Measurements from ENCODE around the gene IGSF21.

The IGSF21 gene

DNA sequence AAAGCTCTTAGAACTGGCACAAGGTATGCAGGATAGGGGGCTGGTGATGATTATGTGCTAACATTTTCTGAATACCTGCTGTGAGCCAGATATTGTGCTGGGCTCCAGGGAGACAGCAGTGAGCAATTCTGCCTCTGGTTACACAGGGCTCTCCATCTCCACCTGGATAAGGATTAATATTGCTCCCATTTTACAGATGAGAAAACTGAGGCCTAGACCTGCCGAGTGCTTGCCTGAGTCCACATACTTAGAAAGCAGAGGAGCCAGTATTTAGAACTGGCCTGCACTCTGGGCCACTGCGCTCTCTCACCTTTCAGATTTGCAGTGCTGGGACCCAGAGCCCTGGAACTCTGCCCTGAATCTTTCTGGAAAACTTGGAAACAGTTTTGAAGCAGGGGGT lies 205.9 kb downstream of the IGSF21 start:
- no peak for DNase-seq (ENCODE audit: low read depth in 1 of 2, low spot score in 1 of 2)
- H3K27ac ChIP-seq (replicated peaks) = no peak overlapping the region
- no peak overlapping the region for H3K4me3 ChIP-seq (replicated peaks; ENCODE audit: insufficient read depth, low read length)
- no peak for TF ChIP-seq GABPA (IDR thresholded peaks at IDR 0.05; ENCODE audit: low read depth)
- TF ChIP-seq, protein P1, sequence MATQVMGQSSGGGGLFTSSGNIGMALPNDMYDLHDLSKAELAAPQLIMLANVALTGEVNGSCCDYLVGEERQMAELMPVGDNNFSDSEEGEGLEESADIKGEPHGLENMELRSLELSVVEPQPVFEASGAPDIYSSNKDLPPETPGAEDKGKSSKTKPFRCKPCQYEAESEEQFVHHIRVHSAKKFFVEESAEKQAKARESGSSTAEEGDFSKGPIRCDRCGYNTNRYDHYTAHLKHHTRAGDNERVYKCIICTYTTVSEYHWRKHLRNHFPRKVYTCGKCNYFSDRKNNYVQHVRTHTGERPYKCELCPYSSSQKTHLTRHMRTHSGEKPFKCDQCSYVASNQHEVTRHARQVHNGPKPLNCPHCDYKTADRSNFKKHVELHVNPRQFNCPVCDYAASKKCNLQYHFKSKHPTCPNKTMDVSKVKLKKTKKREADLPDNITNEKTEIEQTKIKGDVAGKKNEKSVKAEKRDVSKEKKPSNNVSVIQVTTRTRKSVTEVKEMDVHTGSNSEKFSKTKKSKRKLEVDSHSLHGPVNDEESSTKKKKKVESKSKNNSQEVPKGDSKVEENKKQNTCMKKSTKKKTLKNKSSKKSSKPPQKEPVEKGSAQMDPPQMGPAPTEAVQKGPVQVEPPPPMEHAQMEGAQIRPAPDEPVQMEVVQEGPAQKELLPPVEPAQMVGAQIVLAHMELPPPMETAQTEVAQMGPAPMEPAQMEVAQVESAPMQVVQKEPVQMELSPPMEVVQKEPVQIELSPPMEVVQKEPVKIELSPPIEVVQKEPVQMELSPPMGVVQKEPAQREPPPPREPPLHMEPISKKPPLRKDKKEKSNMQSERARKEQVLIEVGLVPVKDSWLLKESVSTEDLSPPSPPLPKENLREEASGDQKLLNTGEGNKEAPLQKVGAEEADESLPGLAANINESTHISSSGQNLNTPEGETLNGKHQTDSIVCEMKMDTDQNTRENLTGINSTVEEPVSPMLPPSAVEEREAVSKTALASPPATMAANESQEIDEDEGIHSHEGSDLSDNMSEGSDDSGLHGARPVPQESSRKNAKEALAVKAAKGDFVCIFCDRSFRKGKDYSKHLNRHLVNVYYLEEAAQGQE (IDR thresholded peaks at IDR 0.05; ENCODE audit: insufficient replicate concordance, low read depth) = no peak
- no peaks in the 10 kb centered on the region for H3K27me3 ChIP-seq (ENCODE audit: insufficient read depth, poor library complexity, severe bottlenecking)

DNA sequence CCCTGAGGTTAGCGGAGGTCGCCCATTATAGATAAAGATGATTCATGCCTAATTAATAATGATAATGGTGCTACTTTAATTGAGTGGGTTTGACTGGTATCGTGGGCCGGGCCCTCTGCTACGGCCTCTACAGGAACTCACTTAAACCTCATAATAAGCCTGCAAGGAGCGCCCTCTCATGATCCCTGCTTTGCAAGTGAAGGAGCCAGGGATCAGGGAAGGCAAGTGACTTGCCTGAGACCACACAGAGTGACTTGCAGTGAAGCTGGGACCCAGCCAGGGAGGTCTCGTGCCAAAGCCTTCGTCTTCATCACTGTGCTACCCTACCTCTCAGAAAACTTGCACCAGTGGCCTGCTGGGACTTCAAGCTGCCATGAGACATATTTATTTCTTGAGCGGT lies 206.8 kb downstream of the IGSF21 start:
- no peaks in the 10 kb centered on the region for H3K27me3 ChIP-seq (ENCODE audit: insufficient read depth, poor library complexity, severe bottlenecking)
- no peak for DNase-seq (ENCODE audit: low read depth in 1 of 2, low spot score in 1 of 2)
- H3K4me3 ChIP-seq (replicated peaks; ENCODE audit: insufficient read depth, low read length) = no peak overlapping the region
- no peak overlapping the region for H3K27ac ChIP-seq (replicated peaks)
- TF ChIP-seq POLR2AphosphoS5 (IDR thresholded peaks at IDR 0.05; ENCODE audit: low read depth) (no peak), GABPA (IDR thresholded peaks at IDR 0.05; ENCODE audit: low read depth) (no peak), SPI1 (IDR thresholded peaks at IDR 0.05; ENCODE audit: borderline replicate concordance, low read depth) (no peak)
- TF ChIP-seq, protein P1 (IDR thresholded peaks at IDR 0.05; ENCODE audit: insufficient replicate concordance, low read depth) = no peak
- TF ChIP-seq, protein P2, sequence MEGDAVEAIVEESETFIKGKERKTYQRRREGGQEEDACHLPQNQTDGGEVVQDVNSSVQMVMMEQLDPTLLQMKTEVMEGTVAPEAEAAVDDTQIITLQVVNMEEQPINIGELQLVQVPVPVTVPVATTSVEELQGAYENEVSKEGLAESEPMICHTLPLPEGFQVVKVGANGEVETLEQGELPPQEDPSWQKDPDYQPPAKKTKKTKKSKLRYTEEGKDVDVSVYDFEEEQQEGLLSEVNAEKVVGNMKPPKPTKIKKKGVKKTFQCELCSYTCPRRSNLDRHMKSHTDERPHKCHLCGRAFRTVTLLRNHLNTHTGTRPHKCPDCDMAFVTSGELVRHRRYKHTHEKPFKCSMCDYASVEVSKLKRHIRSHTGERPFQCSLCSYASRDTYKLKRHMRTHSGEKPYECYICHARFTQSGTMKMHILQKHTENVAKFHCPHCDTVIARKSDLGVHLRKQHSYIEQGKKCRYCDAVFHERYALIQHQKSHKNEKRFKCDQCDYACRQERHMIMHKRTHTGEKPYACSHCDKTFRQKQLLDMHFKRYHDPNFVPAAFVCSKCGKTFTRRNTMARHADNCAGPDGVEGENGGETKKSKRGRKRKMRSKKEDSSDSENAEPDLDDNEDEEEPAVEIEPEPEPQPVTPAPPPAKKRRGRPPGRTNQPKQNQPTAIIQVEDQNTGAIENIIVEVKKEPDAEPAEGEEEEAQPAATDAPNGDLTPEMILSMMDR (IDR thresholded peaks at IDR 0.05; ENCODE audit: insufficient read depth, low read length) = no peak

DNA sequence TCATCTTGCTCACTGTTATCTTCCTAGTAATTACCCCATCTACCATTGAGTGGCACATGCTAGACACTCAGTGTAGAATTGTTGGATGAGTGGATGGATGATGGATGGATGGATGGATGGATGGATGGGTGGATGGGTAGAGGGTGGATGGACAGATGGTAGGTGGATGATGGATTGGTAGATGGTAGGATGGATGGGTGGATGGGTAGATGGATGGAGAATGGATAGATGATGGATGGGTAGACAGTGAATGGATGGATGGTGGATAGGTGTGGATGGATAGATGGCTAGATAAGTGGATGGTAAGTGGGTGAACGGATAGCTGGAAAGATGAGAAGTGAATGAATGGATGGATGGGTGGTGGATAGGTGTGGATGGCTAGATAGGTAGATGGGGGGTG lies 207.9 kb downstream of the IGSF21 start:
- DNase-seq (ENCODE audit: low read depth in 1 of 2, low spot score in 1 of 2) = no peak
- no peak for TF ChIP-seq GABPA (IDR thresholded peaks at IDR 0.05; ENCODE audit: low read depth)
- no peak for TF ChIP-seq POLR2AphosphoS5 (IDR thresholded peaks at IDR 0.05; ENCODE audit: low read depth)
- TF ChIP-seq, protein P1 (IDR thresholded peaks at IDR 0.05; ENCODE audit: insufficient replicate concordance, low read depth) = no peak
- no peak for TF ChIP-seq SPI1 (IDR thresholded peaks at IDR 0.05; ENCODE audit: borderline replicate concordance, low read depth)
- TF ChIP-seq, protein P2 (IDR thresholded peaks at IDR 0.05; ENCODE audit: insufficient read depth, low read length) = no peak
- no peaks in the 10 kb centered on the region for H3K27me3 ChIP-seq (ENCODE audit: insufficient read depth, poor library complexity, severe bottlenecking)
- H3K27ac ChIP-seq (replicated peaks) = no peak overlapping the region
- no peak overlapping the region for H3K4me3 ChIP-seq (replicated peaks; ENCODE audit: insufficient read depth, low read length)

DNA sequence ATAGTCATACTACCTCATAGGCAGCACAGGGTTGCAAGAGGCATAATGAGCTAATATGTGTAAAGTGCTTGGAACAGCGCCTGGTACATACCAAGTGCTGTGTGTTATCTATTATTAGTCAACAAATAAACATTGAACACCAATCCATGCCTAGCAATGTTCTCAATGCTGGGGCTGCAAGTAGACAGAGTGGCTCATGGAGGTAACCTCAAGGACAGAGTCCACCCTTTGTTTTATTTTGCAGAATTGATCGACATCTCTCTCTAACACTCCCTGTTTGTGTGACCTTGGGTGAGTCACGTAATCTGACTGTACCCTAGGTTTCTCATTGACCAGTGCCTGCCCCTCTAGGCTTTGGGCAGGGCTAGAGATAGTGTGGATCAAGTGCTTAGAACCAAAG lies 209.2 kb downstream of the IGSF21 start:
- TF ChIP-seq, protein P2 (IDR thresholded peaks at IDR 0.05; ENCODE audit: insufficient read depth, low read length) = no peak
- TF ChIP-seq, protein P1 (IDR thresholded peaks at IDR 0.05; ENCODE audit: insufficient replicate concordance, low read depth) = no peak
- no peak for TF ChIP-seq GABPA (IDR thresholded peaks at IDR 0.05; ENCODE audit: low read depth)
- no peak for TF ChIP-seq POLR2AphosphoS5 (IDR thresholded peaks at IDR 0.05; ENCODE audit: low read depth)
- no peak for TF ChIP-seq SPI1 (IDR thresholded peaks at IDR 0.05; ENCODE audit: borderline replicate concordance, low read depth)
- Histone ChIP-seq H3K27me3 (ENCODE audit: insufficient read depth, poor library complexity, severe bottlenecking) (no peaks in the 10 kb centered on the region), H3K27ac (replicated peaks) (no peak overlapping the region), H3K4me3 (replicated peaks; ENCODE audit: insufficient read depth, low read length) (no peak overlapping the region)
- no peak for DNase-seq (ENCODE audit: low read depth in 1 of 2, low spot score in 1 of 2)
